ENCODE data around the gene MOCS1. TPM values are rescaled to one million over a fixed set of nuclear protein-coding genes. Genes with fewer than 3 reads are reported as not detected.

MOCS1 gene
- total RNA-seq, 1 donor, result 25.3 TPM

GRCh38 chr6:39941820-39942219 lies 7.6 kb upstream of the MOCS1 start:
- H3K4me2 ChIP-seq (ENCODE audit: insufficient read depth, low read length), result no peak overlapping the region

DNA sequence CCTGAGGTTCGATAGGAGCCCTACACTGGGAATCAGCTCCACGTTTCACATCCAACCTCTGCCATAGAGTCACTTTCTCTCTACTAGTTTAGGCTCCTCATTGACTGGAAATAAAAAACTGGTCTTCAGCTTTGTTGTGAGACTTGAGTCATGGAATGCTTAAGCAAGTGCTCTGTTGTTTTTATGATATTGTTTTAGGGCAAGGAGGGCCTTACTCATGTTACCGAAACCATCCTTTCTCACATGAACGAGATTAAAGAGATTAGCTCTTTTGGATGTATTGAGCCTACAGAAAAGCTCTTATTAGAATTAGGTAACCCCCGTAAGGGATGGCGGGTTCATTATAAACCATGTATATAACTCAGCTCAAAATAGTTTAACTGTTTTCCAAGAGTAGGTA lies 6.9 kb upstream of the MOCS1 start:
- TF ChIP-seq, protein P1, sequence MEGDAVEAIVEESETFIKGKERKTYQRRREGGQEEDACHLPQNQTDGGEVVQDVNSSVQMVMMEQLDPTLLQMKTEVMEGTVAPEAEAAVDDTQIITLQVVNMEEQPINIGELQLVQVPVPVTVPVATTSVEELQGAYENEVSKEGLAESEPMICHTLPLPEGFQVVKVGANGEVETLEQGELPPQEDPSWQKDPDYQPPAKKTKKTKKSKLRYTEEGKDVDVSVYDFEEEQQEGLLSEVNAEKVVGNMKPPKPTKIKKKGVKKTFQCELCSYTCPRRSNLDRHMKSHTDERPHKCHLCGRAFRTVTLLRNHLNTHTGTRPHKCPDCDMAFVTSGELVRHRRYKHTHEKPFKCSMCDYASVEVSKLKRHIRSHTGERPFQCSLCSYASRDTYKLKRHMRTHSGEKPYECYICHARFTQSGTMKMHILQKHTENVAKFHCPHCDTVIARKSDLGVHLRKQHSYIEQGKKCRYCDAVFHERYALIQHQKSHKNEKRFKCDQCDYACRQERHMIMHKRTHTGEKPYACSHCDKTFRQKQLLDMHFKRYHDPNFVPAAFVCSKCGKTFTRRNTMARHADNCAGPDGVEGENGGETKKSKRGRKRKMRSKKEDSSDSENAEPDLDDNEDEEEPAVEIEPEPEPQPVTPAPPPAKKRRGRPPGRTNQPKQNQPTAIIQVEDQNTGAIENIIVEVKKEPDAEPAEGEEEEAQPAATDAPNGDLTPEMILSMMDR (IDR thresholded peaks at IDR 0.05; ENCODE audit: extremely low read depth, low read depth, low read length), result no peak
- H4K20me1 ChIP-seq (ENCODE audit: insufficient read depth, low read length), result no peaks in the 10 kb centered on the region
- H3K4me2 ChIP-seq (ENCODE audit: insufficient read depth, low read length), result no peak overlapping the region
- no peak for DNase-seq (ENCODE audit: insufficient read length, low spot score, missing footprints)
- no peak overlapping the region for H3K27ac ChIP-seq (ENCODE audit: low read depth, low read length)
- no peaks in the 10 kb centered on the region for H3K79me2 ChIP-seq (ENCODE audit: insufficient read depth, low read length)
- H2AFZ ChIP-seq (ENCODE audit: low read length), result no peak overlapping the region
- H3K4me3 ChIP-seq (ENCODE audit: insufficient read depth, low read length), result no peak overlapping the region
- H3K9me3 ChIP-seq (ENCODE audit: low read depth, low read length), result no peaks in the 10 kb centered on the region
- no peaks in the 10 kb centered on the region for H3K36me3 ChIP-seq (ENCODE audit: insufficient read depth, low read length)
- peaks cover 4% of the 10 kb centered on the region for H3K4me1 ChIP-seq (ENCODE audit: insufficient read depth, low read length)
- H3K27me3 ChIP-seq (ENCODE audit: insufficient read depth, low read length), result peaks cover 10% of the 10 kb centered on the region

More at GRCh38 chr6:39941820-39942219, 7.6 kb upstream of the MOCS1 start:
- Histone ChIP-seq H3K79me2 (ENCODE audit: insufficient read depth, low read length) (no peaks in the 10 kb centered on the region), H3K27ac (ENCODE audit: low read depth, low read length) (no peak overlapping the region), H3K36me3 (ENCODE audit: insufficient read depth, low read length) (no peaks in the 10 kb centered on the region), H4K20me1 (ENCODE audit: insufficient read depth, low read length) (no peaks in the 10 kb centered on the region), H3K4me1 (ENCODE audit: insufficient read depth, low read length) (peaks cover 4% of the 10 kb centered on the region), H2AFZ (ENCODE audit: low read length) (no peak overlapping the region), H3K9me3 (ENCODE audit: low read depth, low read length) (no peaks in the 10 kb centered on the region), H3K27me3 (ENCODE audit: insufficient read depth, low read length) (peaks cover 10% of the 10 kb centered on the region), H3K4me3 (ENCODE audit: insufficient read depth, low read length) (no peak overlapping the region)
- TF ChIP-seq, protein P1 (IDR thresholded peaks at IDR 0.05; ENCODE audit: extremely low read depth, low read depth, low read length), result no peak
- DNase-seq (ENCODE audit: insufficient read length, low spot score, missing footprints), result no peak

DNA sequence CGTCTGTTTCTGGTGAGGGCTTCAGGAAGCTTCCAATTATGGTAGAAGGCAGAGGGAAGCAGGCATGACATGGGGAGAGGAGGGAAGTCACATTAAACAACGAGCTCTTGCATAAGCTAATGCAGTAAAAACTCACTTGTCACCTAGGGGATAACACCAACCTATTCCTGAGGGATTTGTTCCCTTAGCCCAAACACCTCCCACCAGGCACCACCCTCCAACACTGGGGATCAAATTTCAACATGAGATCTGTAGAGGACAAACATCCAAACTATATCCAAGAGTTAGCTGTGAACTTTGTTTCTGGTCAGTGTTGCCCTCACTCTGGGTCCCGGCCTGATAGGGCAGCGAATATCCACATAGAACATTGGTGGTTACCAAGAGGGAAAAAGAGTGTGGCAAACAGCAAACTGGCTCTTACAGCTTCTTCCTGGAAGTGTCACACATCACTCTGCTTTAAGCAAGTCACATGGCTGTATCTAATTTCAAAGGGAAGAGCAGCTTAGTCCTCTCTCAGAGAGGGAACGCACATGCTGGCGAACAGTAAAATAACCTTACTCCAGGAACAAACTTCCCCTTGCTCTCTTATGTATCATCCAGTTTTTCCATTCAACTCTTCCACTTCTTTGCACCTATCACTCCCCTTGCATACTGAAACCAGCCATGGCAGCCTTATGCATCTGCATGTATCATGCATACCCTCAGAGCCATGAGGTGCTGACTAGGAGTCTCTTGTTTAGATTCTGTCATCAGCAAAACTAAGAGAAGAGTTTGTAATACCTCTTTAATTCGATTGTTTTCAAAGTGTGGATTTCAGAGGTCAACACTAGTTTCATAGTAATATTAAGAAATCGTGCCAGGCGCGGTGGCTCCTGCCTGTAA lies 4.8 kb upstream of the MOCS1 start:
- Histone ChIP-seq H3K79me2 (ENCODE audit: insufficient read depth, low read length) (peaks cover 2% of the 10 kb centered on the region), H2AFZ (ENCODE audit: low read length) (no peak overlapping the region), H3K4me1 (ENCODE audit: insufficient read depth, low read length) (peaks cover 11% of the 10 kb centered on the region), H3K4me2 (ENCODE audit: insufficient read depth, low read length) (no peak overlapping the region), H3K36me3 (ENCODE audit: insufficient read depth, low read length) (no peaks in the 10 kb centered on the region), H3K4me3 (ENCODE audit: insufficient read depth, low read length) (no peak overlapping the region), H3K9me3 (ENCODE audit: low read depth, low read length) (no peaks in the 10 kb centered on the region), H3K27me3 (ENCODE audit: insufficient read depth, low read length) (peaks cover 13% of the 10 kb centered on the region), H3K27ac (ENCODE audit: low read depth, low read length) (no peak overlapping the region), H4K20me1 (ENCODE audit: insufficient read depth, low read length) (no peaks in the 10 kb centered on the region)
- DNase-seq (ENCODE audit: insufficient read length, low spot score, missing footprints), result no peak
- TF ChIP-seq, protein P1 (IDR thresholded peaks at IDR 0.05; ENCODE audit: extremely low read depth, low read depth, low read length), result no peak

- no peak overlapping the region for H3K4me3 ChIP-seq (ENCODE audit: insufficient read depth, low read length)
- TF ChIP-seq, protein P1 (IDR thresholded peaks at IDR 0.05; ENCODE audit: extremely low read depth, low read depth, low read length), result no peak
- no peak overlapping the region for H3K4me2 ChIP-seq (ENCODE audit: insufficient read depth, low read length)
- no peak overlapping the region for H3K27ac ChIP-seq (ENCODE audit: low read depth, low read length)
- no peak for DNase-seq (ENCODE audit: insufficient read length, low spot score, missing footprints)
- peaks cover 12% of the 10 kb centered on the region for H3K79me2 ChIP-seq (ENCODE audit: insufficient read depth, low read length)
- H2AFZ ChIP-seq (ENCODE audit: low read length), result no peak overlapping the region
- H3K9me3 ChIP-seq (ENCODE audit: low read depth, low read length), result no peaks in the 10 kb centered on the region
- H4K20me1 ChIP-seq (ENCODE audit: insufficient read depth, low read length), result no peaks in the 10 kb centered on the region
- H3K36me3 ChIP-seq (ENCODE audit: insufficient read depth, low read length), result no peaks in the 10 kb centered on the region
- peaks cover 13% of the 10 kb centered on the region for H3K27me3 ChIP-seq (ENCODE audit: insufficient read depth, low read length)
- peaks cover 20% of the 10 kb centered on the region for H3K4me1 ChIP-seq (ENCODE audit: insufficient read depth, low read length)
Observed at GRCh38 chr6:39937686-39938333, 3.5 kb upstream of the MOCS1 start.
